ENCODE results near the gene MET.

Gene MET

GRCh38 chr7:116786791-116787443 lies 114.9 kb downstream of the MET start:
- peak; percentile 33 for DNase-seq

GRCh38 chr7:116787881-116788280 lies 115.9 kb downstream of the MET start:
- no peak for DNase-seq

DNA sequence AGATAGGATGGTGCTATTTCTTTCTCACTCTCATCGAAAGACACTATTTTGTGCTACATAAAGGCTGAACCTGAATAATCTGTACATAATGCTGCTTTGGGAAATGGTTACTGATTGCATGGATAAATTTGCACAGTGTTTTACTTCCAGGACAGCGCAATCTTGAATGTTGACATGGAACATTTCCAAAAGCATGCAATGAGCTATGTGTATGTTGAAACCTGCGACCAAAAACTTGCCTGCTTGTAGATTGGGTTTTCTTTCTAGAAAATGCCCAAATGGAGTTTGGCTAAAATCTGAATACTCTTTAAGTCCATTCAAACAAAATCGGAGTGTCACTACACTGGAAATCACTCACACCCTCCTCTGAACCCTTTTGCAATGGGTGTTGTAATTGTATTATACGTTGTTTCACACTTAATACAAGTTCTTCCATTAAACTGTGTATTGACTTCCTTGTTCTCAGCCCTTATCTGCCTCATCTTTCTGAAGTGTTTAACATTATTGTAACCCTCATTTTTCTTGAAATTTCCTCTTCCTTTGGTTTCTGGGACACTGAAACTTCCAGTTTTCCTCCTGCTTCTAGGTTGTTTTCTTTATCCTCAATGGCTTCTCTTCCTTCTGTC lies 116.7 kb downstream of the MET start:
- DNase-seq = no peak

- DNase-seq = no peak
Measured at GRCh38 chr7:116790025-116790424, 118.0 kb downstream of the MET start.

DNA sequence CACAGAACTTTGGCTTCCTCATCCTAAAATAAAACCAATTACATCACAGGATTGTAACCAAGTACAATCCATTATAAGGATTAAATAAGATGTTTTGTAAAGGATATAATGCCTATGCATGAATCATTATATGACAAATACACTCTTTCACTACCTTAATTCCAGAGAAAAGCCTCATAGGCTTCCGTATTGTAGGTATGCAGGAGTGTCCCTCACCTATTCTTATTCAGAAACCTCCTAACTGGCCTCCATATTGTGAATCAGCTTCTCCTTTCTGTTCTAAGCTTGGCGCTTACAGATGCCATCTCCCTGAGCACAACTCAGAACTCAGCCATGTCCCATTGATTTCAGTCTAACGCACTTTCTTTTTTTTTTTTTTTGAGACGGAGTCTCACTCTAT lies 120.8 kb downstream of the MET start:
- DNase-seq = no peak

DNA sequence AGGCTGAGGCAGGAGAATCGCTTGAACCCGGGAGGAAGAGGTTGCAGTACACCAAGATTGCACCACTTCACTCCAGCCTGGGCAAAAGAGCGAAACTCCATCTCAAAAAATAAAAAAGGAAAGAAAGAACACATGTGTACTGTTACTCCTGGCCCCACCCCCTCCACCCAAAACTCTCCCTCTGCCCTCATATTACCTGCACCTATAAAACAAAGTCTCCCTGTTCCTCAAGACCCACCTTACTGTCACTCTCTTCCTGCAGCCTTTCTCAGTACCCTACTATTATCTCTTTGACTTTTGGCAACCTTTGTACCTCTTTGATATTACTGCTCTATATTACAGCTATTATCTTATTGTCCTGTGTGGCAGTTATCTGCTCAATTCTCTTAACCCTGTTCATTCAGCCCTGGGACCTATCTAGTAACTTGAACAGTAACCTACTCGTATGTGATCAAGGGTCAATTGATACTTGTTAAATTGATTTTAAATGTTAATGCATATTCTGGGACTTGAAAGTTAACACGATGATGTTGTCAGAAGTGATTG lies 121.9 kb downstream of the MET start:
- DNase-seq = no peak

GRCh38 chr7:116796471-116796870 lies 124.5 kb downstream of the MET start:
- DNase-seq = no peak

GRCh38 chr7:116797612-116798011 lies 125.6 kb downstream of the MET start:
- peak; percentile 24 for DNase-seq

DNA sequence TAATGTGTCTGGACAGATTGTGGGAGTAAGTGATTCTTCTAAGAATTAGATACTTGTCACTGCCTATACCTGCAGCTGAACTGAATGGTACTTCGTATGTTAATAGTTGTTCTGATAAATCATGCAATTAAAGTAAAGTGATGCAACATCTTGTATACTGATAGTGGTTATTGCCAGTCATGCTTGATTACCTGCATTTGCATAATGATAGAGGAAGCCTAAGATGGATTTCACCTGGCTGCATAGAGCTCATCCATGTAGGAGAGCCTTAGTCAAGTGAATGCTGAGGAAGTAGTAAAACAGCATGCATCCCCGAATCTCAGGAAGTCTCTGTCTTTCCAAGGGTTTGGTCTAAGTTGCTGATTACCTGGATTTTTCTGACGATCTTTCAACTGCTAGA lies 126.2 kb downstream of the MET start:
- no peak for DNase-seq

GRCh38 chr7:116799916-116800315 lies 127.9 kb downstream of the MET start:
- DNase-seq = peak; percentile 16

DNA sequence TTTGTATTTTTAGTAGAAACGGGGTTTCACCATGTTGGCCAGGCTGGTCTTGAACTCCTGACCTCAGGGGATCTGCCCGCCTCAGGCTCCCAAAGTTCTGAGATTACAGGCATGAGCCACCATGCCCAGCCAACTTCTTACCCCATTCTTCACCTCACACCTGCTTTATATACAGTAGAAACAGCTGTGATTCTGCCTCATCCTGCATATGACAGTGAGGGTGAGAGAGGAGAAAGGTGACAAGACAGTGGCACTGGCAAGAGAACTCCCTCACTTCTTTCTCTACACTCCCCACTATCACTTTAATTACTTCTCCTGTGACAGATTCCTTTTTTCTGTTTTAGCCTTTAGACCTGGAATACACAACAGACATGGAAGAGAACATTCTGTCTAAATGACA lies 128.6 kb downstream of the MET start:
- DNase-seq = no peak

DNA sequence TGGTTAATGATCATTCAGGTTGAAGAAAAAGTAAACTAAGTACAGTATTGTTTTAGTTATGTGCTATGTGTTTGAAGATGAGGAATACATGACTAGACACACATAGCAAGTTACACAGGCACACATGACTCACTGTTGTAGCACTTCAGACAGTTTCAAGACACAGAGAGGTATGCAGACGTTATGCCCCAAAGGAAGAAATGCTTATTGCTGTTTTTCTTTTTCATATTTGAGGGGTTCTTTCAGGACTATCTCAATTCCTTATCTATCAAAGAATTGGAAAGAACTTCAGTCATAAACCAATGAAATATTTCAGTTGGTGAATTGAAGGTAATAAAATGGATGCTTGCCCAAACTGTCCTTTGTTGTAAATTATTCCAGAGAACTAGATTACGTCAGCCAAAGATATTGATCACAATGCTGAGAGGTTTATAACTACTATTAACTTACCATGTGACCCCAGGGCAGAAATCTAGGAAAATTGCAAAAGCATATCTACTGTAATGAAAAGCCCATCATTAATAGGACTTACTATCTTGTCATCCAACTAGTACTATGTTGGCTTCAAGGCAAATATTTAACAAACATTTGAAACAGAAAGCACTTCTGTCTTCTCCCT lies 129.2 kb downstream of the MET start:
- no peak for DNase-seq

- DNase-seq = no peak
Measured at GRCh38 chr7:116802144-116802745, 130.2 kb downstream of the MET start.

DNA sequence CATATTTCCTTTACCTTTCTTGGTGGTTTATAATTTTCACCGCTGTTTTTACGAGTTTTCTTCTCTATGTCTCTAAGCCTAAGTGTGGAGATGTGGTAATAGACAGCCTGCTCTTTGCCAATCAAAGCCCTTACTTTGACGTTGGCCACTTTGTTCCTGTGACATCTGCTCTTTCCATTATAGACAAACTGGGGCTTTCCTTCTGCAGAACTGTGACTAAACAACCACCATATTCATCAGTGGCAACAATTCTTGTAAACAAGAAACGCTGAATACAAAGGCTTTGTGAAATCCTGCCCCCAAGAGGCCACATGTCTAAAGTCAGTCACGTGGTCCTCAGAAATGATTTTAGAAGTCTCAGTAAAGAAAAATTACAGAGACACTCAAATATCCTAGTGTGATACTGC lies 130.8 kb downstream of the MET start:
- peak; percentile 79 for DNase-seq

GRCh38 chr7:116804471-116804870 lies 132.5 kb downstream of the MET start:
- no peak for DNase-seq

- DNase-seq = no peak
Measured at GRCh38 chr7:116805100-116805544, 133.1 kb downstream of the MET start.

GRCh38 chr7:116806046-116806944 lies 134.3 kb downstream of the MET start:
- no peak for DNase-seq

DNA sequence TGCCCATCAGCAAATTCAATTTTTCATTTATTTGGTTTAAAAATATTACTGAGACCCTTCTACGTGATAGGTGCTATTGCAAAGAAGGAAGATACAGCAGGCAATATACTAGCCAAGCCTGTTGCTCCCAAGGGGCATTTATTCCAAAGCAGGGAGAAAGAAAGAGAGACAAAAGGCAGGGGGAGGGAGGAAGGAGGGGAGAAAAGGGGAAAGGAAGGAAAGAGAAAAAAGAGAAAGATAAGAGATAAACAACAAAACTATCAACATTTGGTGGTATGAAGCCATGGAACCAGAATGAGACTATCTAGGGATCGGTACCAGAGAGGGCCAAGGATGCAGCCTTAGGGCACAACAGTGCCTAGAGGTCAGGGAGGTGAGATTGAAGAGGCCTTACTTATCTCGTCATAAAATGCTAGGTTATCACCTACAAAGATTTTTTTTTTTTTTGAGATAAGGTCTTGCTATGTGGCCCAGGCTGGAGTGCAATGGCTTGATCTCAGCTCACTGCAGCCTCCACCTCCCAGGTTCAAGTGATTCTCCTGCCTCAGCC lies 135.1 kb downstream of the MET start:
- no peak for DNase-seq

DNA sequence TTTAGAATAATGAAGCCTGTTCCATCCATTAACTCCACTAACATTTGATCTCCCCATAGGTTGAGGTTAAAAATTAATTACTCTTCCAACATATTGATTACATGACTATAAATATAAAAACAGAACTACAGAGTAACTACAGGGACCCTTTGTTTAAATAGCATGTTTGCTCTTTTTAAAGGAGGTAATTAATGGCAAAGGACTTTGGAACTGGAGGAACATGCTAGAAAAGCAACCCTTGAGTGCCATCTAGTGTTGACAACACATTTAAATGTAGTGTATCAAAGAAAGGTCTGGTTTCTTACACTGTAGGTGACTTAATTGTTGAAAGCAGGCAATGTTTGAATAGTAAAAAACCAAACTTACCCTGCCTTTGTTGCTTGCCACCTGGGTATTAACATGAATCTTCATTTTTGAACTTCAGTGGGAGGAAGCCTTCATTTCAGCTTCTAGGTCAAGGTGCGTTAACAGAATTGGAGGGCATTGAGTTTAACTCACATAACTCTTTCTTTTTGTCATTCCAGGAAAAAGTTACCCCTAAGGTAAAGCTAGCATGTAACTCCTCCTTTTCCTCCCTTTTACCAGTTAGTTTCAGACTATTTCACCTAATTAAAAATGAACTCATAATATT lies 137.8 kb downstream of the MET start:
- DNase-seq = peak; percentile 89

DNA sequence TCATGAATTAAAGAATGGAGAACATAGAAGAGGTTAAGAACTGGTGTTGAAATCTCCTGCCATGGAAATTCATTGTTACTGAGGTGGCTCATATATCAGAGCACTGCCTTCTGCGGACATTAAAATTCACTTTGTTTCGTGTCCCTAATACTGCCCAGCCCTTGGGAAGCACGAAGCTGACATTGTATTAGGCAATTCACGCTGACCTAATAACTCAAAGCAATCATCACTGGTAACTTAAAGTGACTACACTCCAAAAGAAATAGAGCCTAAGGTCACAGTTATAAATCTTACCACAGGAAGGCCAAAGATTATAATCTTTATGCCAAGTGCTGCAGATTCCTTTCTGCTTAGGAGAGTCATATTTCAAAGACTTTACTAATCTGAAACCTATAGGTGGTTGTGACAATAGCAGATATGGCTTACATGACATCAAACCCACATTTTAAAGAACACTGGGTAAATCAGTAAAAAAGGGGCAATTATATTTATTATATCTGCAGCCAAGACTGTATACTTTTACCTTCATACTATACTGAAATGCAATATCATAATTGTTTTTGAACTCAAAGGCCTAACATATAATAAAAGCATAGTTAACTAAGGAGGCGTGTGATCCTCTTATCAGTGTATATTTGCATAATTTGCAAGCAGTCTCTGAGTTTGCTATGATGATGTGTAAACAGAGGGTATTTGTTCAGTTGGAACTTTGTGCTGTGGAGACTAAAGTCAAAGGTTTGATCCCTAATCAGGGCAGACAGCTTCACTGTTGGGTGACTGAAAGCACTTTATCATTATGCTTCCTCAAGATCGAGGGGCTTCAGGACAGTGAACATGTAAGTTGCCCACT lies 138.5 kb downstream of the MET start:
- DNase-seq = peak; percentile 10

GRCh38 chr7:116811768-116812167 lies 139.8 kb downstream of the MET start:
- no peak for DNase-seq

Measured in hematopoietic multipotent progenitor cell treated with erythropoietin and hydrocortisone succinate and interleukin-3 and kit ligand, for 6 days (in vitro differentiated cells).